GM19467 (cell line): ENCODE data around the gene WNT11.

Source experiments
- ATAC-seq: cut with Tn5 transposase; IDR thresholded peaks from one replicate; pipeline ENCODE4 v1.9.1; 2021; ENCODE audit warnings: mild to moderate bottlenecking, moderate library complexity; ENCODE audit not compliant: unreplicated experiment

The WNT11 gene

DNA sequence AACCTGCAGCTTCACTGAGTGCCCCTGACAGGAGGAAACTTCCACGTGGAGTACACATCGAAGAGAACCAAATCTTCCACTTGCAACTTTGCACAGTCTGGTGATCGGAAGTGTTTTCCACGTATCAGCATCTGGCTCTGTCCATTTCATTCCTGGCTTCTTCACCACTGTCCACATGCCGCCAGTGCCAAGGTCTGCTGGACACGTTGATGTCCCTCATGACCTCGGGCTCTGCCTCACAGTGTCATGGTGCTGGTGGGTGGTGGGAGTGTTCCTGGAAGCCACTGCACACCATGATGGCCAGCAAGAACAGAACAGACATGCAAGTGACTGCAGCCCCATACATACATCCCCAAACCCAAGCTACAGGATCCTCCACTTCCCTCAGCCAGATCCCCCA lies 48.4 kb downstream of the WNT11 start:
- ATAC-seq: no peak

DNA sequence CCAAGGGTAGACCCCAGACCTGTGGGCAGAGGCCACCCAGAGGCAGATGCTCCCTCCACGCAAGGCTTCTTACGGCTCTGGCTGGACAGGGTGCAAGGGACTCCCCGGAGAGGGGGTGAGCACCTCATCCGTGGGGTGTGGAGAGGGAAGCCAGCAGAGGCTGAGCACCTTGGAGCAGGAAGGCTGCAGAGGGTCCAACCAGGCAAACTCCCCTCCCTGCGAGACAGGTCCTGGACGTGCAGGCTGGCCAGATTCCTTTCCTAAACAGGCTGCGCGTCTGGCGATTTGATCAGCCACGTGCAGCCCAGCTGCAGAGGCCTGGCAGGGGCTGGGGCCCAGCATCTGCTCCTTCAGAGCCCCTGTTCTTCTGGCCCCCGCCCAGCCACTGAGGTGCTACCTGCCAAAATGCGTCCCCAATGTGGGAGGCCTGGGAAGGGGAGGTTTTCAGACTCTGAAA lies 49.3 kb downstream of the WNT11 start:
- ATAC-seq: no peak

DNA sequence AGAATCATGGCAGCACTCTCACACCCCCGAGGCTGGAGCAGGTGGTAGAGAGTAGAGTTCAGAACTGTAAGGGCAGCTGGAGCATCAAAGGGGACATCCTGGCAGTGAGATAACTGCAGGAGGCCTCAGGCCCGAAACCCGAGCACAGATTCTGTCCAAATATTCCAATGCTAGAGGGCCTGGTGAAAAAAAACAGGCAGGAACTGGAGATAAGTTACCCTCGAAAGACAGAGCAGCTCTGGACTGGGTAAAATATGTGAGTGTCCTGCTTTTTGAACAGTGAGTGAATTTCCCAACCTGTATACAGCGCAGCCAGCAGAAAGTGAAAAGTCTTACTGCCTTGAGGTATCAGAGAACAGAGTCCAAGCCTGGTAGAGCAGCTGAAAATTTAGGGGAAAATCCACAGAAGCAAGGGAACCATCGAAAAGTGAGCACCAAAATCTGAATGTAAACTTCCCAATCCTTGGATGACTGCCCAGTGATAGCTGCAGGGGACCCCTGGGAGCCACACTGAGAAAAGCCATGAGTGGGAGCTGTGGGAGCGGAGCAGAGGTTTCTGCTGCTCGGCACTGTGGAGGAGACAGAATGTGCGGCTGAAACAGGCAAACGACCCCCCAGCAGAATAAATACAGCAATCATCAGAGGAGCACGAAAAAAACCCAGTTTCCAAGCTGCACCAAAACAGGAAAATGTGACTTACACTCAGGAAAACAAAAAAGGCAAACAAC lies 50.6 kb downstream of the WNT11 start:
- ATAC-seq: no peak

DNA sequence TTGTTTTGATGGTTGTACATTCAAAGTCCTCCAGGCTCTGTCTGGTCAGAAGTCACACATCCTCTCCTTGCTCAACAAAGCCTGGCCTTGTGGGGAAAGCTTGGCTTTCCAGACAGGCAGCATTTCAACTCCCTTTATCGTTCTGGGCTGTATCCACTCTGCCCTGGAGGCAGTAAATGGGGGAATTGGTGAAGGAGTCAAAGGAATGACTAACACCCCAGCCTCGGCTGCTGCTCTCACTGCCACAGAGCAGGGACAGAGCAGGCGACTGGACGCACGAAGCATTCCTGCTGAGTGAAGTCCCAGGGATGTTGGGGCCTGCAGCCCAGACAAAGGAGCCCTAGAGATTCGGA lies 52.8 kb downstream of the WNT11 start:
- ATAC-seq: no peak

DNA sequence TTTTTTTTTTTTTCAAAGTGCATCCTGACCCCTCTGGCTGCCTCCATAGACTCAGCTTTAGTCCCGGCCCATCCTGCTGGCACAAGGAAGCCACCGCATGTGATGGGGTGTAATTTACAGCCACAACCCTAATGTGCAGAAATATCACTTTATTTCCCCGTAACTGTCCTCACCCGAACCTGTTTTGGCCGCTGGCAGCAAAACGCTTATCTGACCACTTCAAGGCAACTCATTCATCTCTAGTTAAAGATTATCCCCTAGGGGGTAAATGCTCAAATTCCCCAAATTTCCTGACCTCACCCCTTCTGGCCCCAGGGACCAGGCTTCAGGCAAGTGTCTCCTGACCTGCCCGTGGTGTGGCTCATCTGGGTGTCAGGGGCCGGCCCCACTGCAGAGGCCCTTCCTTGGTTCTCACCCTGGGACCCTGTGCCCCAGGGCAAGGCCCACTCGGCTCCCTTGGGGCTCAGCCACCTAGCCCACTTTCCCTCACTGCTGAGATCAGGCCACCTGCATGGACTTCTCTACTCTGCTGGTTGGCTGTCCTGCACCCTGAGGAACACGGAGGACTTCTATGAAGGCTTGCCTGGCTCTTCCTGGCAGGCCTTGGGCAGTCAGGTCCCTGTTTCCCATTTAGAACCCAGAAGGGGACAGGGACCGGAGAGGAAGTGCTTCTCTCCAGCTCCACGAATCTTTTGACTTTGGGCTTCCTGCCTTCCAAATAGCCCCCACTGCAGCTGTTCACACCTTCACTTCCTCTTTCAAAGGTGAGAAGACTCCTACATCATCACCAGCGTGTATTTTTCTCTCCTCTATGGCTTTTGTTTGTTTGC lies 53.3 kb downstream of the WNT11 start:
- no peak for ATAC-seq

DNA sequence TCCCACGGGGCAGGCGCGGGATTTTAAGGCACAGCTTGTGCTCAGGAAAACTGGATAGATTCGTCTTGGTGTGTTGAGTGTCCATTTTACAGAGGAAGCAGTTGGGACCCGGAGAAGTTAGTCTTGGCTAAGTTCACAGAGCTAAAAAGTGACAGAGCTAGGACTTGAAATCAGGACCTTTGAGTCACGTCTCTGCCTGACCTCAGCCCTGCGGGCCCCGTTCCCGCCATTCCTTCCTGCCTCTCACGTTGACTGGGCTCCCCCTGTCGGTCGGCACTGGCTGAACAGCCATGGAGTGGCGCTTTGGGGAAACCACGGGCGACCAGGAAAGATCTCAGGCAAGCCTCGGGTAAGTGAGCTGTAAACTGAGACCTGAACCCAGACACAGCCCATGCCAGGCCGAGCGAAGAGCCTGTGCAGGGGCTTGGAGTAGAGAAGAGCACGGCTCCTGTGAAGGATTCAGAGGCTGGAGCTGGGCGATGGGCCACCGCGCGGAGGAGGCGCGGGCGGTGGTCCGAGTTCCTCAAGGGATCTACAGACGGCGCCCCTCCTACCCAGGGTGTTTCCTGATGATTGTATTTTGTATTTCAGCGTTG lies 54.1 kb downstream of the WNT11 start:
- ATAC-seq: peak; percentile 60

DNA sequence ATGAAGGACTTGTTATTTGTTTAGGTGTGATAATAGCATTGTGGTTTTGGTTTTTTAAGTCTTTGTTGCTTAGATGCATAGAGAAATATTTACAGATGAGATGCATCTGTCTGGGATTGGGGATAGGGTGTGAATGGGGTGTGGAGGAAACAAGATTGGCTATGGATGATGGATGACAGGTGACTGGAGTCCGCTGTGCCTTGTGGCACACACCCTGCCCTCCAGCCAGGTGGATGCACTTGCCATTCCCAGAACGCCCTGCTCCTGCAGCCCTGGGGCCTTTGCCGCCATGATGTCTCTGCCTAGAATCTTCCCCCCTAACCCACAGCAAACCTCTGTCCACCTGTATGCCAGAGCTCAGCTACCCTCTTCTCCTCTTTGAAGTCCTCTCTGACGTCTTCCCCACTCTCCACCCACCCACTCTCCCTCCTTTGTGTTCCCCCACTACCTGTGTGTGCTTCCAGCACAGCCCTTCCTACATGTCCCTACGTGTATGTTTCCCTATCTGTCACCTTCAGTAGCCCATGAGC lies 54.7 kb downstream of the WNT11 start:
- no peak for ATAC-seq

DNA sequence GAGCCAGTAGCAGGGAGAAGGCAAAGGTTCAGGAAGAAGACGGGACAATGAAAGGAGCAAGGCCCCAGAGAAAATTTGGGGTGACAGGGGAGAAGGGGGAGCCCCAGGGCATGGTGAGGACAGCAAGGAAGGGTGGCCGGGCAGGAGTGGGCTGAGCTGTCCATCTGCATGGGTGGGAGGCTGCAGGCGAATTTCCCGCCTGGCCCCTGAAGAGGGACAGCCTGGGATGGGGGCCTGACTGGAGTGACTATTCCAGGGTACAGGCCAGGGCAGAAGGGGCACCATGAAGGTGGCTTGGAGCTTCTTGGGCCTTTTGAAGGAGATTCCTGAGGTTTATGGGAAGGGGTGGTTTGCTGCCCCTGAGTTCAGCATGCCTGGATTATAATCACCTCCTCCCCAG lies 56.2 kb downstream of the WNT11 start:
- no peak for ATAC-seq

DNA sequence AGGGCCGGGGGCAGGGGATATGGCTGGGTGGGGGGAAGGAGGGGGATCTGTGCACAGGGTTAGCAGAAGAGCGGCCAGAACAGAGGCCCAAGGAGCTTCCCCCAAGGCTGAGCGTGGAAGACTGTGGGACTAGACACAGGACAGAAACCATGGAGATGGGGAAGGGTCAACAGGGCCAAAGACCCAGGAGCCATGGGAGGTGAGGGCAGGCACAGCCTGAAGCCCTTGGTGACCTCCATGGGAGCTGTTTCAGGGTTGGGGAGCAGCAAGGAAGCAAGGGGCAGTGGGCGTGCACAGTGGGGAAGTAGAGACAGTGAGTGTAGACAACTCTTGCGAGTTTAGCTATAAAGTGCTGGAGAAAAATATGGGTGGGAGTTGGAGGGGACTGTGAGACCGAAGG lies 56.6 kb downstream of the WNT11 start:
- ATAC-seq: no peak

DNA sequence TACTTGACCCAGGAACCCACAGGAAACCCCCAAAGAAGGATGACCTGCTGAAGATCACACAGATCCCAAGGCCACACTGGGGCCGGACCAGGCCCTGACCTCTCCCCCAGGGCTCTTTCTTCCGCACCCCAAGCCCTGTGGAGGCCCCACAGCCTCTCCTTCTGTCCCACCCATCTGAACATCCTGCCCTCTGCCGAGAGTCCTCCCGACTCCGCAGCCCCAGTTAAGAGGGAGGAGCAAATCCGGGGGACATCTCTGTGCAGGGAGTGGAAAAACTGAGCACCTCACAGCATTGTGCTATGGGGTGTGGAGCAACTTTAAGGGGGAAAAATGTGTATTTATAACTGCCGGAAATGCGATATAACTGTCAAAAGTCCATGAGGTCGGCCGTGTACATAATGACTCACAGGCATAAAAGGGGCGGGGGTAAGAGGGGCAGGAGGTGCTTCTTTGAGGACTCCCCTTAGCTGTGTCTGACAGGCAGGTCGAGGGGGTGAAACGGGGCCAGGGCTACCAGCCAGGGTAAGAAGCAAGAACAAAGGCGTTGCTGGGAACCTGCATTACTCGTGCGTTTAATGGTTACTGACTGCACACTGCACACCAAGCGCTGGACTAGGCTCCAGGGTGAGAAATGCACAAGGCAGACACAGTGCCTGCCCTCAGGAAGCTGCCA lies 57.2 kb downstream of the WNT11 start:
- no peak for ATAC-seq

DNA sequence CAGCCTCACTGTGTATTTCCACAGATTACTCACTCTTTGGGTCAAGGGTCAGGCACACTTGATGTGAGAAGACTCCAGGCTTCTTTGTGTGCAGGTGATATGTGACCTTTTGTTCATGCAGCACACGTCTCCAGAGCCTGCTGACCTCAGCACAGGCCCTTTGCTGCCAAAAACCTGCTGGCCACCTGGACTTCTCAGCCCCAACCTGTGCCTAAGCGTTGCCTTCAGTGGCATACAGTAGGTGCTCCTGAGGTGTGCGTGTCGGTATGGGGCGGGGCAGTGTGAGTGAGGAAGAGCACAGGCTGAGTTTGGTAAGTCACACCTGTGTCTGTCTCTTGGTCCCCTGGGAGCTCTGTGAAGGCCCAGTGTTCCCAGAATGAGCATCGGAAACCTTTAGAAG lies 58.1 kb downstream of the WNT11 start:
- ATAC-seq: no peak

DNA sequence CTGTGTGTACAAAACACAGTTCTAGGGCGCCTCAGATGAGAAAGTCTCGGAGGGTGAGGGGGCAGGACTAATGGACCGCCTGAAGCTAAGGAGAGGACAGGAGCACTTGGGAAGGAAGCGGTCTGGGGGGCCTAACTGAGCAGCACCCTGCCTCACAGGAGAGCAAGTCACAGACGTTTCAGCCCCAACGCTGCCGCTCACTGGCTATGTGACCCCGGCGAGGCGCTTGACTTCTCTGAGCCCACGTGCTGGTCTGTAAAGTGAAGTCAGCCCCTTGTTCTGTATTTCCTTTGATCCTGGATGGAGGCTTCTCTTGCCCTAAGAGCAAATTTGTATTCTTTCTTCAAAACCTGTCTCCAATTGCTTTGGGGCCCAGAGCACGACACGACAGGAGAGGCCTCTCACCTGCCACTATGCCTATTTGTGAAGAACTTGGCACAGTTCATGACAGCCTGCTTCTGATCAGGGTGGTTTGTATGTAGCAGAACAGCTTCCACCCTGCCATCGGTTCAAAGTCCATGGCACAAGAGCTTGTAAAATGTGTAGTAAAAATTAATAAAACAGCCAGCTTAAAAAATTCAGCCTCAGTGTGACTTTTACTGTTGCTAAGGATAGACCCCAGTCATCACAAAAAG lies 59.1 kb downstream of the WNT11 start:
- no peak for ATAC-seq

DNA sequence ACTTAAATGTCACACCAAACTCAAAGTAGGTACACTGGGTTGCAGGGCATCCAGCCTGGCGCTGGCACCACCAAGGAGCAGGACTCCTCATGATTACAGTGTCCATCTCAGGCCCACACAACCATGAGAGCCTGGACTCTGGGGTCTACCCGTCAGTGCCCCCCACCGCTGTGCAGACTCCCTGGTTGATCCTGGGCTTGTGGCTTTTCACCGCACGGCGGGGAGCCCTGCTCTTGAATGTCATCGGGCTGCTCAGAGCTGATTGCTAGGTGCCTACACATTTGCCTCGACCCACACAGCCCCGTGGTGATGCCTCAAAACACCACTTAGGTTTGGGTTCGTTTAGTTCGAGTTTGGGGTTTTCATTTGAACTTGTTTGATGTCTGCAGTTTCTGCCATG lies 63.0 kb downstream of the WNT11 start:
- no peak for ATAC-seq

DNA sequence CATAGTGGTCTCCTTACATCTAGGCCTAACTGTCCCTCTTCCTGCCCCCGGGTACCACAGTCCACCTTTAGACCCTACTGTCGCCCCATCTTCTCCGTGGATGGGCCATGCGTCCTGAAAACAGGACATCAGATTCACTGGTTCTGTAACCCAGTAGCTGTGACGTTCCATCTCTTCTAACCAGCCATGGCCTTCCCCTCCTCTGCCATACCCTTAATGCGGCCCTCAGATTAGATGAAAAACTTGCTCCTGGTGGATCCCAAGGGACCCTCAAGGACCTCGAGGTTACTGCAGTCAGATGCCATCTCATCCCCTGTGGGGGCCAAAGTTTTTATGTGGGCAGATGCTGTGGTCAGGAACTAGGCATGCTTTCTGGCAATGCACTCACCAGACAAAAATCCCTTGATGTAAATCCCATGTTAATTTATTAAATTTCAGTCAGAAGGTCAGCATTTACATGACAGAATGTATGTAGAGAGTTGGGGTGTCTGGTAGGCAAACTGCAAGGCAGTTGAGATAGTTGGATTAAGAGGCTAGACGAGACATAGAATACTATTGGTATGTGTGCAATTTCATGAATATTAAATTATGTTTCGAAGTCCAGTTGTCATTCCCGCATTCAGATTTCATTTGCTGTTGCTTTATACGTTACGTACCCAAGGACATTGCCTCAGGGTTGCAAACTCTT lies 64.3 kb downstream of the WNT11 start:
- ATAC-seq: no peak

DNA sequence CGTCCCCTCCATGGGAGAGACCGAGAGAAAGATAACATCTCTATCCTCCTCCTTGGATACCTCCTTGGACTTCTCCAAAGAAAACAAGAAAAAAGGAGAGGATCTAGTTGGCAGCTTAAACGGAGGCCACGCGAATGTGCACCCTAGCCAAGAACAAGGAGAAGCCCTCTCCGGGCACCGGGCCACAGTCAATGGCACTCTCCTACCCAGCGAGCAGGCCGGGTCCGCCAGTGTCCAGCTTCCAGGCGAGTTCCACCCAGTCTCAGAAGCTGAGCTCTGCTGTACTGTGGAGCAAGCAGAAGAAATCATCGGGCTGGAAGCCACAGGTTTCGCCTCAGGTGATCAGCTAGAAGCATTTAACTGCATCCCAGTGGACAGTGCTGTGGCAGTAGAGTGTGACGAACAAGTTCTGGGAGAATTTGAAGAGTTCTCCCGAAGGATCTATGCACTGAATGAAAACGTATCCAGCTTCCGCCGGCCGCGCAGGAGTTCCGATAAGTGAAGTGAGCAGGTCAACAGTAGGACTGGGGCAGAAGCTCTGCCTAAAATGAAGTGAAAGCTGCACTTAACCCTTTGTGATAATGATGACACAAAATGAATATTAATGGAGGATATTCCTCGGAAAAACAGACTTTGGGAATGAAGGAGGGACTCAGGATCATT lies 65.3 kb downstream of the WNT11 start:
- no peak for ATAC-seq

DNA sequence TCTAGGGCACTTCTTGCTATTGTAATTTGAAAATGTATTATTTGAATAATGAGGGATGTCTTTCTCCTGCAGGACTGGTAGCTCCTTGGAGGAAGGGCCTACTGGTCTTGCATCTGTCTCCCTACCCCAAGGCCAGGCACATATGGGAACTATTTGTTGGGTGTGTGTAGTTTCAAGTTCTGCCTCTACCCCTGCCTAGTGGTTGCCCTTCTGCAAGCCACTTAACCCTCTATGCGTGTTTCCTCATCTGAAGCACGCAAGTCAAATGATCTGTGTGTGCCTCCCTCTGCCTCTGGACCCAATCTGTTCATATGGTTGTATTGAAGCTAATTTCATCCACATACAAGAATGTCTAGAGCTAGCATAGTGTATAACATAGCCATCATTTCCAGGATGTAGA lies 67.0 kb downstream of the WNT11 start:
- ATAC-seq: no peak
